Measurements from ENCODE around the gene PRDM16.

PRDM16 gene

GRCh38 chr1:3068564-3069431 lies at the start of gene PRDM16:
PRDM16 (plus strand) TSS chr1:3069203; CDS start chr1:3069260, 57 bp downstream.
- DNase-seq (ENCODE audit: low read depth): no peak

- no peak for DNase-seq (ENCODE audit: low read depth)
Observed at GRCh38 chr1:3019516-3020051, 49.4 kb upstream of the PRDM16 start.

DNA sequence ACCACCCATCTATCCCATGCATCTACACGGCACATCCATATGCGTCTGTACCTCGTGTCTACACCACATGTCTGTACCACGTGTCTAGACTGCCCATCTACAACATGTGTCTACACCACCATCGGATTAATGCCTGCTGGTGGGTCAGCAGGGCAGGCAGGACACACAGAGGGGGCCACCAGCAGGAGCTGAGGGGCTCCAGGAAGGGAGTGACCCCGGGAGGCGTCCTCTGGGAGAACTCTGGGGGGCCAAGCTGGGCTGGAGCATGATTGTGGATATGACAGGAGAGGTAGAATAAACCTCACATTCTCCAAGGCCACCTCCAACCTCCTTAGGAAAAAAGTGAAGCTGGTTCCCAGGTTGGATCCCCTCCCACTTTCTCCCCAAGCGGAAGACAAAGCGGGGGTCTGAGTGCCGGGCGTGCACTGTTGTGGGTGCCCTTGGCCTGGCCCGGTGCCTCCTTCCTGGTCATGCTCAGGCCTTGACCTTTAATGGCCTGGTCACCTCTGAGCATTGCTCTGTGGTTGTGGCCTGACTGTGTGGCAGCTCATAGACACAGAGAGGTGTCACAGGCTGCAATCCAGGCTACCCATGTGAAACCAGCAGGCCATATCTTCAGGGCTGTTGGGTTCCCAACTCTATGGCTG lies 48.6 kb upstream of the PRDM16 start:
- DNase-seq (ENCODE audit: low read depth): no peak

GRCh38 chr1:3021233-3021671 lies 47.8 kb upstream of the PRDM16 start, which contains the start of gene ACTRT2:
ACTRT2 (plus strand) TSS chr1:3021467; CDS start chr1:3021687, 220 bp downstream.
- DNase-seq (ENCODE audit: low read depth): no peak

DNA sequence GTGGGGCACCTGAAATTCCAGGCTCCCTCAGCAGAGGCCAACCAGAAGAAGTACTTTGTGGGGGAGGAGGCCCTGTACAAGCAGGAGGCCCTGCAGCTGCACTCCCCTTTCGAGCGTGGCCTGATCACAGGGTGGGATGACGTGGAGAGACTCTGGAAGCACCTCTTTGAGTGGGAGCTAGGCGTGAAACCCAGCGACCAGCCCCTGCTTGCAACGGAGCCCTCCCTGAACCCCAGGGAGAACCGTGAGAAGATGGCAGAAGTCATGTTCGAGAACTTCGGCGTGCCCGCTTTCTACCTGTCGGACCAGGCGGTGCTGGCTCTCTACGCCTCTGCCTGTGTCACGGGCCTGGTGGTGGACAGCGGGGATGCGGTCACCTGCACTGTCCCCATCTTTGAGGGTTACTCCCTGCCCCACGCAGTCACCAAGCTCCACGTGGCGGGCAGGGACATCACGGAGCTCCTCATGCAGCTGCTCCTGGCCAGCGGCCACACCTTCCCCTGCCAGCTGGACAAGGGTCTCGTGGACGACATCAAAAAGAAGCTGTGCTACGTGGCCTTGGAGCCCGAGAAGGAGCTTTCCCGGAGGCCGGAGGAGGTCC lies 47.1 kb upstream of the PRDM16 start:
- no peak for DNase-seq (ENCODE audit: low read depth)

- no peak for DNase-seq (ENCODE audit: low read depth)
Observed at GRCh38 chr1:3022511-3022973, 46.5 kb upstream of the PRDM16 start.

DNA sequence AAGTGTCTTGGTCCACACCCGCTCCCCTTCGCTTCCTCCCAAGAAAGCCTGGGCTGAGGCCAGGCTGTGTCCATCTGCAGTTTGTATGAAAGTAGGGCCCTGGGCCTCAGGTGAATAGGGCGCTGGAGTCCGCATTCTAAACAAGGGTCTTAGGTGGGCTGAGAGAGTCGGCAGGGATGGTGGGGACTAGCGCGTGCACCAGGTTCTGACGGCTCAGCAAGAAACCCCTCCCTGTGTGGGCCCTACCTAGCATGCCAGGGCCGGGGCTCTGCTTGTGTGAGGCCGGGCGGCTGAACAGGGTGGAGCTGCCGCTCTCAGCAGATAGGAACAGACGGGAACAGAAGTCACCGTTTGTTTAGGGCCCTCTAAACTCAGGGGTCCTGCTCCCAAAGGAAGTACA lies 46.0 kb upstream of the PRDM16 start:
- no peak for DNase-seq (ENCODE audit: low read depth)

GRCh38 chr1:3024019-3024418 lies 45.0 kb upstream of the PRDM16 start:
- DNase-seq (ENCODE audit: low read depth): no peak

DNA sequence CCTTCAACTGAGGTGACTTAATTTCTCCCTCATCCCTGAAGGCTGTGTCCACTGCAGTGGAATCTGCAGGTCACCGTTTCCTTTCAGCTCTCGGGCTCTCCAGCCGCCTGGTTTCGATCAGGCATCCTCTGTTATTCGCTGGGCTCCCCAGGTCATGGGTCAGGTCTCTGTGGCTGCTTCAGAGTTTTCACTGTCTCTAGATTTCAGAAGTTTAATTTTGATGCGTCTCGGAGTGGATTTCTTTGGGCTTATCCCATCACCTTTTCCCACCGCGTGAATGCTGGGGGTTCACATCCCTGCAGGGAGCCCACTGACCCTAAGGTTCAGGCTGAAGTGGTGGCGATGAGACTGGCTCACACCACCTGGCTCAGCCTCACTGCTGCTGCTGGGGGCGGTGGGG lies 44.4 kb upstream of the PRDM16 start:
- no peak for DNase-seq (ENCODE audit: low read depth)

- no peak for DNase-seq (ENCODE audit: low read depth)
Observed at GRCh38 chr1:3026124-3026523, 42.9 kb upstream of the PRDM16 start.

DNA sequence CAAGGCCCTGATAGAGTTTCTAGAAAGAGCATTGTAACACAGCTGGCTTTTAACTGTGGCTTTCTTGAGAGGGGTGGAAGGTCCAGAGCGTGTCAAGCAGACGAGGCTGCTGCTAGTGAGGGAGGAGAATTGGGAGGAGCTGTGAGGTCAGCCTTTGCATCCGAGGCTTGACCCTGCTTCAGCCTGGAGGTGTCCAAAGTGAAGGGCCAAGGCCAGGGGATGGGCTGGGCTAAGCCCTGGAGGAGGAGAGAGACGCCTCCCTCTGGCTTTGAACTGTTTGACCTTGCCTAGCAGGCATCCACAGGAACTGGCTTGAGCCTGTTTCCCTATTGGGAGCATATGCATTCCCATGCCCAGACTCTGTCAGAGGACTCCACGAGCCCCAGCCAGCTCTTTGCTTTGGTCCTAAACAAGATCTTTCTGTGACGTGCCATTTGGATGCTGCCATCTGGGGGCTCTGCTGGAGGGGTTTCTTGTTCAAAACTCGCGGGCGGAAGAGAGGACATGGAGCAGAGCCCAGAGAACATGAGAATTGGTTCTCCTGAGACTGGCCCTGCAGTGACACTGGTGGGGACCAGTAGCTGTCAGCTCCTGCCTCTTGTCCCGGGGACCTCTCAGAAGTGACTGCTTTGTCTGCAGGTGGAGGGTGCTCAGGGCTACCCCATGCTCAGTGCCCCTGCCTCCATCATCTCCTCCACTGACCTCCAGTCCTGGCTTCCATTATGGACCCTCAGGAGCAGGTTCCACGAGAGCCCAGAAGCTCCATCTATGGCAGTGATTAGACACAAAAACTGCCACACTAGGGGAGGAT lies 42.2 kb upstream of the PRDM16 start:
- DNase-seq (ENCODE audit: low read depth): no peak

- DNase-seq (ENCODE audit: low read depth): no peak
Observed at GRCh38 chr1:3027611-3028371, 41.2 kb upstream of the PRDM16 start.

GRCh38 chr1:3028531-3029282 lies 40.3 kb upstream of the PRDM16 start:
- DNase-seq (ENCODE audit: low read depth): no peak

DNA sequence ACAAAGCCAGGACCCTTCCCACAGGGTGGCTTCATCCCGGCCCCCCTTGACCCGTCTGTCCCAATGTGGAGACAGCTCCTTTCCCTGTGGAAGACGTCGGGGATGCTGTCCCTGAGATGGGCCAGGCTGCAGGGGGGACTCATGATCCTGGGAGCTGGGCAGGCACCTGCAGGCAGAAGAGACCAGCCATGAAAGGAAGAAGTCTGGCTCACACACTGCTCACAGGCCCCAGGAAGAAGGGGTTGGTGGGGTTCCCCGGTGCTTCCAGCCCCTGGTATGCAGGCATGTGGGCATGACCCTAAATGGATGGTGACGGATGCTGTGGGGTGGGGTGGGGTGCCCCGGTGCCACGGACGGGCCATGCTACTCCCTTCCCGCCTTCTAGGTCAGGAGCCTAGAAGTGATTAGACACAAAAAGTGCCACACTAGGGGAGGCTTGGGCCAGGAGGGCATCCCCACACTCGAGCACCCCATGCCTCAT lies 39.5 kb upstream of the PRDM16 start:
- DNase-seq (ENCODE audit: low read depth): no peak

GRCh38 chr1:3029991-3030662 lies 38.9 kb upstream of the PRDM16 start:
- DNase-seq (ENCODE audit: low read depth): no peak

- DNase-seq (ENCODE audit: low read depth): no peak
Observed at GRCh38 chr1:3030663-3031381, 38.2 kb upstream of the PRDM16 start.

DNA sequence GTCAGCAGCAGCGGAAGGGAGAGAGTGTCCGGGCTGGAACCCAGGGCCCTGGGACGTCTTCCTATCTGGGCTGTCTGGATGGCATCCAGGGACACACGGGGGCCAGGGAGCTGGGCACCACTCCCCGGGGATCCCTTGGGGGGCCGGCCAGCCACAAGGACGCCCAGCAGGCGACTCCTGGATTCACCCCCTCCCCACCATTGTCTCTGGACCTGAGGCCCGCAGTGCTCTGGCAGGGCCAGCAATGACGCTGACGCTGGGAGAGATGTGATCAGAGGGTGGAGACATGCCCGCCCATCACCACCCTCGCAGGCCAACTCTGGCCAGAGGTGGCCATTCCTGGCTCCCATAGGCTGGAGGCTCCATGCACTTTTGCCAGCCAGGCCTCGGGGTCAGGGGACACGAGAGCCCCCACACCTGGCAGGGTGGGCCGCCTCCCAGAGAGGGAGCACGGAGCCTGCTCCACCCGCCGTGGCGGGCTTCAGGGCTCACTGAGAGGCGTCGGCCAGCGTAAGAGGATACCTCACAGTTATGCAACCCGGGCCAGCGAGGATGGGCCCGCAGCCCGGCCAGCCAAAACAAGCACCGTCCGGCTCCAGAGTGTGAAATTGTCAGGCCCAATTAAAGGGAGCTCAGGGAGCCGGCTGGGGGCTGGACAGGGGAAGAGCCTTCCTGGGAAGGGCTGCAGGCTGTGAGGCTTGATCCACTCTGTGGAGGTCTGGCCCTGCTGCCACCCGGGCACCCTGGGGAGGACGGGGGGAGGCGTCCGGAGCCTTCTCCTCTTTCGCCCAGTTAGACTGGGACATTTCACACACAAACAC lies 37.4 kb upstream of the PRDM16 start:
- DNase-seq (ENCODE audit: low read depth): no peak

Data from HS-5 (cell line).